GM12891 (cell line): ENCODE measurements around the gene BEGAIN.

Experiments used
- DNase-seq: peaks from one replicate; pipeline ENCODE4 v3.0.0; 2011; ENCODE audit warnings: low spot score; ENCODE audit not compliant: insufficient read length
- FAIRE-seq: peaks from 2 replicates; lab custom pipeline; 2011; peaks lifted over from hg19 to GRCh38; lab: Jason Lieb, UNC
- PAX5 ChIP-seq: IDR thresholded peaks from 2 replicates; pipeline ENCODE4 v1.6.1; 2011; ENCODE audit warnings: low read length, moderate library complexity, mild to moderate bottlenecking; ENCODE audit not compliant: insufficient read depth, severe bottlenecking
- POLR2A ChIP-seq: IDR thresholded peaks from 2 replicates; pipeline ENCODE4 v1.6.1; 2011; ENCODE audit warnings: low read depth, low read length, control low read depth
- POLR2AphosphoS5 ChIP-seq: IDR thresholded peaks from 2 replicates; pipeline ENCODE4 v1.6.1; 2011; ENCODE audit warnings: low read depth, low read length, control low read depth
- POU2F2 ChIP-seq: IDR thresholded peaks from 2 replicates; pipeline ENCODE4 v1.6.1; 2011; ENCODE audit warnings: low read depth, mild to moderate bottlenecking, control low read depth, low read length, moderate library complexity
- SPI1 ChIP-seq: IDR thresholded peaks from 2 replicates; pipeline ENCODE4 v1.6.1; 2011; ENCODE audit warnings: low read depth, low read length, control low read depth
- TAF1 ChIP-seq: IDR thresholded peaks from 2 replicates; pipeline ENCODE4 v1.6.1; 2011; ENCODE audit warnings: low read depth, low read length, control low read depth

Gene BEGAIN

GRCh38 chr14:100603341-100604120, 16.3 kb upstream of the BEGAIN start:
- FAIRE-seq (no peak), DNase-seq (no peak)
- TF ChIP-seq POU2F2 (no peak), TAF1 (no peak), POLR2AphosphoS5 (no peak), POLR2A (no peak), PAX5 (no peak), SPI1 (no peak)

DNA sequence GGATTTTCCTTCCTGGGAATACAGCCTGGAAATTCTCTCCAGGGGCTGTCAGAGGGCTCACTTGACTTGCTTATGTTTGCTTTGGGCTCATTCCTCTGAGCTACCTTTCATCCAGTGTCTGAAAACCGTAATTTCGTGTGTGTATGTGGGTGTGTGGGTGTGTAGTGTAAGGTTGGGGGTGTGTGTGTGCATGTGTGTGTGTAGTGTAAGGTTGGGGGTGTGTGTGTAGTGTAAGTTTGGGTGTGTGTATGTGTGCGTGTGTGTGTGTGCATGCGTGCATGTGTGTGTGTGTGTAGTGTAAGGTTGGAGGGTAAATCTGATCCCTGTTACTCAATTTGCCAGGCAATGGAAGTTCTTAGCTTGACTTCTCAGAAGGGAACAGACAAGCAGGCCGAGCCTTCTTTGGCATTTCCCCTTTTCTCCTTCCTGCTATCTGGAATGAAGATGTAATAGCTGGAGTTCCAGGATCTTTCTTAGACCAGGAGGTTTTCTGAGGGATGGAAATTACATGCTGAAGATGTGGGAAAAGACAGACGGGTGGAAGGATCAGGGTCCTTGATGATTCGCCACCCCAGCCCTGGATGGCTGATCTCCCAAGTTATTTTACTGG, 15.5 kb upstream of the BEGAIN start:
- no peak for FAIRE-seq
- no peak for DNase-seq
- TF ChIP-seq POU2F2 (no peak), POLR2A (no peak), POLR2AphosphoS5 (no peak), TAF1 (no peak), SPI1 (no peak), PAX5 (no peak)

DNA sequence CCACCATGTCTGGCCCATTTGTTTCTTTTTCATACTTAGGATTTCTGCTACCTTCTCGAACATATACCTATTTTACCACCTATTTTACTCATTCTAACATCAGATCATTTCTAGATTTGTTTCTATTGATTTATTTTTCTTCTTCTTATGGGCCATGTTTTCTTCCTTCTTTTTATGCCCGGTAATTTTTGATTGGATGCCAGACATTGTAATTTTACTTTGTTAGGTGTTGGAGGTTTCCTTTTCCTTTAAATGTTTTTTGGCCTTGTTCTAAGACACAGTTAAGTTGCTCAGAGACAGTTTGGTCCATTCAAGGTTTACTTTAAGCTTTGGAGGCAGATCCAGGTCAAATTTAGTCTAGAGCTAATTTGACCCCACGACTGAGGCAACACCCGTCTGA, 14.7 kb upstream of the BEGAIN start:
- FAIRE-seq = no peak
- DNase-seq = no peak
- TF ChIP-seq POU2F2 (no peak), SPI1 (no peak), PAX5 (no peak), TAF1 (no peak), POLR2AphosphoS5 (no peak), POLR2A (no peak)

- FAIRE-seq (no peak), DNase-seq (no peak)
- no peak for TF ChIP-seq POLR2A
- TF ChIP-seq POU2F2 = no peak
- TF ChIP-seq TAF1 = no peak
- no peak for TF ChIP-seq SPI1
- no peak for TF ChIP-seq POLR2AphosphoS5
- TF ChIP-seq PAX5 = no peak
Observed at GRCh38 chr14:100601064-100601463, 13.8 kb upstream of the BEGAIN start.

DNA sequence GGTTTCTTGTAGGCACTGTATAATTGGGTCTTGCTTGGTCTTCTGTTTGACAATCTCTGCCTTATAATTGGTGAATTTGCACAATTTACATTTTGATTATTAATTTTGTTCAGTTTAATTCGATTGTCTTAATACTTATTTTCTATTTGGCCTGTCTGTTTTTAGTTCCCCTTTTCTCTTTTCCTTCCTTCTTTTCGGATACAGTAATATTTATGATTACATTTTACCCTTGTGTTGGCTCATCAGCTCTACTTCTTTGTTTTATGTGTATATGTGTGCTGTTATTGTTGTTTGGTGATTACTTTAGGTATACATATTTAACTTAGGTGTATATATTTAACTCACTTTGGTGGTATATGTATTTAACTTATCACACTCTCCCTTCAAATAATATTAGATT, 12.8 kb upstream of the BEGAIN start:
- DNase-seq = no peak
- no peak for FAIRE-seq
- TF ChIP-seq POLR2AphosphoS5 (no peak), TAF1 (no peak), POU2F2 (no peak), PAX5 (no peak)

DNA sequence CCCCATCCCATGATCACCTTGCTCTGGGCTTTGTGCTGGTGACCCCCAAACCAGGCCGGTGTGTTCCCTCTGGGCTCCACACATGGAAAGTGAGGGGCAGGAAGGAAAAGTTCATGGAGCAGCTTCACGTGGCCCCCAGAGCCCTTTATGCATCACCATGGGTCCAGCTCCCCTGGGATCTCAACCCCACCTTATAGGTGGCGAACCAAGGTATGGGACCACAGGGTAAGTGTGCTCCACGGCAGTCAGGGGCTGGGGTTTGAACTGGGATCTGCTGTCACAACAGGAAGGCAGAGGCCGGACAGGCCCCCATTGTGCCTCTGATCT, 7.4 kb upstream of the BEGAIN start:
- TF ChIP-seq POLR2A (no peak), POLR2AphosphoS5 (no peak), POU2F2 (no peak), TAF1 (no peak), SPI1 (no peak), PAX5 (no peak)
- DNase-seq (no peak), FAIRE-seq (no peak)

DNA sequence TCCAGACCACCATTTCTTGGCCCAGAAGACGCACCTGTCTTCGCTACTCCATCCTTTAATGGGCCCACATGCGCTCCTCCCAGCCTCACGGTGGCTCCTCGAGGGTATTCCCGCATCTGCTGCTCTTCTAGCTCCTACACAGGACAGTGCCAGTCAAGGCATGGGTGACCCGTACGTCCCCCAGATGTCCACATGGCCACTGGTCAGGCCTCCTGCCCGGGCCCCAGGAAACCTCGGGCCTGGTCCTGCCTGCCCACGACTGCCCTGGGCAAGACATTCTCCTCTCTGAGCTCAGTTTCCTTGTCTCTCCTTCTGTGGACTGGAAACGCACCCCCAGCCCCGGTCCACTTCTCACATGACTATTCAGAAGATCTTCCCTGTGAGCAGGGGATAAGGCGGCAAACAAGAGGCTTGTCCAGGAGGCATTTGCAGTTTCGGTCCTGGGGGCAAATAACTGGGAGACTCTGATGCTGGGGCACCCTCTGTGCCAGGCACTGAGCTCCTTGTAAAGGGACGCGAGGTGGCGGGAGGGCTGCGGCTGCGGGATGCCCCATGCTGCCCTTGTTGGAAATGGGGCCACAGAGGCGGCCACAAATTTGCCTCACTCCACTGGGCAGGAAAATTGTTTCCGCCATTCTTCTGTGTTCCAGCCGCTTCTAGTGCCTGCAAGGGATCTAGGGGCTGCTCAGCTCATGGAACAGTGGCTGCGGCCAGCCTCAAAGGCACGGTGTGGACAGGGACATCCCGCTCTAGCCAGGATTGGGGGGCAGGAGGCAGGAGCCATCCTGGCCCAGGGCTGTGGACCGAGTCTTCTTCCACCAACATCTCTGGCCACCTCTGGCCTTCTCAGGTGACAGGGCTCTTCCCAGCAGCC, 6.8 kb upstream of the BEGAIN start:
- FAIRE-seq = no peak
- DNase-seq = no peak
- TF ChIP-seq SPI1 (no peak), POU2F2 (no peak), PAX5 (no peak), TAF1 (no peak), POLR2AphosphoS5 (no peak), POLR2A (no peak)

DNA sequence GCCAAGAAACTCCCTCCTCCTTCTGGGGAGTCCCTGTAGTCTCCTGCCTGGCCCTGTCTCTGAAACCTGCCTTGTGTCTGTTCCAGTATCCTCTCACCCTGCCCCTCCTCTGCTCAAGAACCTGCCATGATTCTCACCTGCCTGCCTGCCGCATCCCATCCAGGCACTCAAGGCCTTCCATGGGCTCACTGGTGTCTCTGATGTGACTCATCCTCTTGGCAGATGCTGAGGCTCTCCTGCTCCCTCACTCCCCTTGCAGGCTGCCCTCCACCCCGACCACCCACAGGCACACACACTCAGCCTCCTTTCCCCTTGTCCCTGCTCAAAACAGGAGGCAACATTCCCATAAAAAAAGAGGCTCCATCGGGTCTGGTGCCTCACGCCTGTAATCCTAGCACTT, 5.8 kb upstream of the BEGAIN start:
- no peak for FAIRE-seq
- no peak for DNase-seq
- TF ChIP-seq POLR2AphosphoS5 (no peak), SPI1 (no peak), POU2F2 (no peak), PAX5 (no peak), POLR2A (no peak), TAF1 (no peak)

GRCh38 chr14:100592461-100592891, 5.3 kb upstream of the BEGAIN start:
- TF ChIP-seq PAX5 (no peak), POLR2A (no peak), TAF1 (no peak), POU2F2 (no peak)
- DNase-seq (no peak), FAIRE-seq (no peak)
